ENCODE results near the gene EPS8L2.

The EPS8L2 gene

DNA sequence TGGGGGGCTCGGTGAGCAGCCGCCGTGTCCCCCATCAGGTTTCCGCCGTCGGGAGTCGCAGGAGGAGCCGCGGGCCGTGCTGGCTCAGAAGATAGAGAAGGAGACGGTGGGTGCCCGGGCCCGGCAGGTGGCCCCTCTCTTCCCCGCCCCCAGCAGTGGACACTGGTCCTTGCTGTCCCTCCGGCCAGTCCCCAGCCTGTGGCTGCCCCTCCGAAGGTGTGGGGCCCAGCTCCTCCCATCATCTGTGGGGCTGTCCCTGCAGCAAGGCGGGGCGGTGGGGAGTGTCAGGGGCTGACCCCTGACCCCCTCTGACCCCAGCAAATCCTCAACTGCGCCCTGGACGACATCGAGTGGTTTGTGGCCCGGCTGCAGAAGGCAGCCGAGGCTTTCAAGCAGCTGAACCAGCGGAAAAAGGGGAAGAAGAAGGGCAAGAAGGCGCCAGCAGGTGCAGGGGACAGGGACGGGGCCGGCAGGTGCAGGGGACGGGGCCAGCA is 15.3 kb downstream of the EPS8L2 start:
- Histone ChIP-seq H3K14ac (ENCODE audit: low read length) (no peak overlapping the region), H4K12ac (ENCODE audit: low read depth, low read length) (no peak overlapping the region), H3K4ac (ENCODE audit: low read depth, low read length) (no peak overlapping the region), H2BK12ac (ENCODE audit: low read length) (no peak overlapping the region), H3K27me3 (ENCODE audit: insufficient read depth, low read length) (no peaks in the 10 kb centered on the region), H2BK5ac (ENCODE audit: low read depth, low read length, poor library complexity) (no peak overlapping the region), H2AK5ac (ENCODE audit: low read length) (no peak overlapping the region), H2BK120ac (ENCODE audit: insufficient read depth, low read length, poor library complexity) (no peak overlapping the region), H4K8ac (ENCODE audit: low read depth, low read length) (no peak overlapping the region), H3K4me3 (ENCODE audit: low read depth, low read length) (no peak overlapping the region), H3K36me3 (ENCODE audit: control insufficient read depth in 1 of 2, insufficient read depth in 2 of 2, low read length in 2 of 2) (peaks cover 55 to 58% of the 10 kb centered on the region in 2 experiments), H3K27ac (ENCODE audit: low read depth, low read length) (no peak overlapping the region), H3K4me2 (ENCODE audit: low read length) (no peak overlapping the region), H3K79me1 (ENCODE audit: low read length) (no peaks in the 10 kb centered on the region), H2AFZ (ENCODE audit: insufficient read depth, low read length, poor library complexity) (no peak overlapping the region), H3K18ac (ENCODE audit: low read length) (no peak overlapping the region), H3K9me3 (ENCODE audit: insufficient read depth, low read depth, low read length) (no peaks in the 10 kb centered on the region), H3K9ac (ENCODE audit: low read length) (no peak overlapping the region), H3K4me1 (ENCODE audit: control insufficient read depth in 1 of 2, insufficient read depth in 2 of 2, low read length in 2 of 2) (peaks cover 0 to 3% of the 10 kb centered on the region in 2 experiments), H3K23ac (ENCODE audit: low read length) (no peak overlapping the region), H4K91ac (ENCODE audit: low read depth, low read length) (no peak overlapping the region), H3K79me2 (ENCODE audit: control insufficient read depth, insufficient read depth, low read length, poor library complexity) (no peaks in the 10 kb centered on the region)
- no peak for DNase-seq
- WGBS (ENCODE audit: extremely low coverage, insufficient coverage, insufficient read length): no CpG with 5 or more reads among the region's 28 CpGs

DNA sequence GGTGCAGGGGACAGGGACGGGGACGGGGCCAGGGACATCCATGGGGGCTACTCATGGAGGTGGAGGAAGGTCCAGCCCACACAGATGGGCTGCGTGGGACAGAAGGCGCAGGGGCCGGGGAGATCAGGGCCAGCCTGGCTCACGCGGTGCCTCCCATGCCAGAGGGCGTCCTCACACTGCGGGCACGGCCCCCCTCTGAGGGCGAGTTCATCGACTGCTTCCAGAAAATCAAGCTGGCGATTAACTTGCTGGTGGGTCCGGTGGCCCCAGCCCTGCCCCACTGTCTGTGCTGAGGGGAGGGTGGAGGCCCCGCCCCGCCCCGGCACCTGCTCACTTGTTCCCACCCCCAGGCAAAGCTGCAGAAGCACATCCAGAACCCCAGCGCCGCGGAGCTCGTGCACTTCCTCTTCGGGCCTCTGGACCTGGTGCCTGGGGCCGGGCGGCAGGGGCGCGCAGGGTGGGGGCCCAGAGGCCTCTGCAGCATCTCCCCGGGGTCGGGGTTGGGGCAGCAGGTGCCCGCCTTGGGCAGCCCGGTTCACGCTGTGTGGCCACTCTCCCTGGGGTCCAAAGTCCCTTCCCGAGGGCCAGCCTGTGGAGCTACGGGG is 15.8 kb downstream of the EPS8L2 start:
- H3K4me1 ChIP-seq (ENCODE audit: control insufficient read depth in 1 of 2, insufficient read depth in 2 of 2, low read length in 2 of 2): peaks cover 0 to 3% of the 10 kb centered on the region in 2 experiments

DNA sequence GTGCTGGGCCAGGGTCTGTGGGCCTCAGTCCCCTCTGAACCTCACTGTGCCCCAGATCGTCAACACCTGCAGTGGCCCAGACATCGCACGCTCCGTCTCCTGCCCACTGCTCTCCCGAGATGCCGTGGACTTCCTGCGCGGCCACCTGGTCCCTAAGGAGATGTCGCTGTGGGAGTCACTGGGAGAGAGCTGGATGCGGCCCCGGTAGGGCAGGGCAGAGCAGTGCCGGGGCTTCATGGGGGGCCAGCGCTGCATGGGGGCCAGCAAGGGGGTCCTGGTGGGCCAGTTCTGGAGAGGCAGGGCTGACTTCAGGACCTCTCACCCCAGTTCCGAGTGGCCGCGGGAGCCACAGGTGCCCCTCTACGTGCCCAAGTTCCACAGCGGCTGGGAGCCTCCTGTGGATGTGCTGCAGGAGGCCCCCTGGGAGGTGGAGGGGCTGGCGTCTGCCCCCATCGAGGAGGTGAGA is 16.3 kb downstream of the EPS8L2 start:
- Histone ChIP-seq H2AFZ (ENCODE audit: insufficient read depth, low read length, poor library complexity) (no peak overlapping the region), H3K18ac (ENCODE audit: low read length) (no peak overlapping the region), H4K12ac (ENCODE audit: low read depth, low read length) (no peak overlapping the region), H3K27ac (ENCODE audit: low read depth, low read length) (no peak overlapping the region), H3K36me3 (ENCODE audit: control insufficient read depth in 1 of 2, insufficient read depth in 2 of 2, low read length in 2 of 2) (peaks cover 64 to 66% of the 10 kb centered on the region in 2 experiments), H3K79me2 (ENCODE audit: control insufficient read depth, insufficient read depth, low read length, poor library complexity) (no peaks in the 10 kb centered on the region), H3K4ac (ENCODE audit: low read depth, low read length) (no peak overlapping the region), H3K23ac (ENCODE audit: low read length) (no peak overlapping the region), H3K4me1 (ENCODE audit: control insufficient read depth in 1 of 2, insufficient read depth in 2 of 2, low read length in 2 of 2) (peaks cover 0 to 3% of the 10 kb centered on the region in 2 experiments), H3K9ac (ENCODE audit: low read length) (no peak overlapping the region), H3K27me3 (ENCODE audit: insufficient read depth, low read length) (no peaks in the 10 kb centered on the region), H3K79me1 (ENCODE audit: low read length) (no peaks in the 10 kb centered on the region), H4K91ac (ENCODE audit: low read depth, low read length) (no peak overlapping the region), H3K4me3 (ENCODE audit: low read depth, low read length) (no peak overlapping the region), H2AK5ac (ENCODE audit: low read length) (no peak overlapping the region), H3K4me2 (ENCODE audit: low read length) (no peak overlapping the region), H3K14ac (ENCODE audit: low read length) (no peak overlapping the region), H2BK5ac (ENCODE audit: low read depth, low read length, poor library complexity) (no peak overlapping the region), H2BK12ac (ENCODE audit: low read length) (no peak overlapping the region), H2BK120ac (ENCODE audit: insufficient read depth, low read length, poor library complexity) (no peak overlapping the region), H3K9me3 (ENCODE audit: insufficient read depth, low read depth, low read length) (no peaks in the 10 kb centered on the region), H4K8ac (ENCODE audit: low read depth, low read length) (no peak overlapping the region)
- DNase-seq: no peak
- WGBS (ENCODE audit: extremely low coverage, insufficient coverage, insufficient read length): no CpG with 5 or more reads among the region's 20 CpGs

More for the DNA sequence above, 15.8 kb downstream of the EPS8L2 start:
- Histone ChIP-seq H2AK5ac (ENCODE audit: low read length) (no peak overlapping the region), H2BK5ac (ENCODE audit: low read depth, low read length, poor library complexity) (no peak overlapping the region), H4K8ac (ENCODE audit: low read depth, low read length) (no peak overlapping the region), H3K4ac (ENCODE audit: low read depth, low read length) (no peak overlapping the region), H3K36me3 (ENCODE audit: control insufficient read depth in 1 of 2, insufficient read depth in 2 of 2, low read length in 2 of 2) (peaks cover 61 to 62% of the 10 kb centered on the region in 2 experiments), H3K27ac (ENCODE audit: low read depth, low read length) (no peak overlapping the region), H3K14ac (ENCODE audit: low read length) (no peak overlapping the region), H3K4me3 (ENCODE audit: low read depth, low read length) (no peak overlapping the region), H3K79me2 (ENCODE audit: control insufficient read depth, insufficient read depth, low read length, poor library complexity) (no peaks in the 10 kb centered on the region), H3K27me3 (ENCODE audit: insufficient read depth, low read length) (no peaks in the 10 kb centered on the region), H4K91ac (ENCODE audit: low read depth, low read length) (no peak overlapping the region), H3K23ac (ENCODE audit: low read length) (no peak overlapping the region), H3K18ac (ENCODE audit: low read length) (no peak overlapping the region), H2BK120ac (ENCODE audit: insufficient read depth, low read length, poor library complexity) (no peak overlapping the region), H3K9ac (ENCODE audit: low read length) (no peak overlapping the region), H2AFZ (ENCODE audit: insufficient read depth, low read length, poor library complexity) (no peak overlapping the region), H3K79me1 (ENCODE audit: low read length) (no peaks in the 10 kb centered on the region), H3K4me2 (ENCODE audit: low read length) (no peak overlapping the region), H3K9me3 (ENCODE audit: insufficient read depth, low read depth, low read length) (no peaks in the 10 kb centered on the region), H2BK12ac (ENCODE audit: low read length) (no peak overlapping the region), H4K12ac (ENCODE audit: low read depth, low read length) (no peak overlapping the region)
- peak in 1 of 2 donors; percentile 20 for DNase-seq
- WGBS (ENCODE audit: extremely low coverage, insufficient coverage, insufficient read length): no CpG with 5 or more reads among the region's 33 CpGs

DNA sequence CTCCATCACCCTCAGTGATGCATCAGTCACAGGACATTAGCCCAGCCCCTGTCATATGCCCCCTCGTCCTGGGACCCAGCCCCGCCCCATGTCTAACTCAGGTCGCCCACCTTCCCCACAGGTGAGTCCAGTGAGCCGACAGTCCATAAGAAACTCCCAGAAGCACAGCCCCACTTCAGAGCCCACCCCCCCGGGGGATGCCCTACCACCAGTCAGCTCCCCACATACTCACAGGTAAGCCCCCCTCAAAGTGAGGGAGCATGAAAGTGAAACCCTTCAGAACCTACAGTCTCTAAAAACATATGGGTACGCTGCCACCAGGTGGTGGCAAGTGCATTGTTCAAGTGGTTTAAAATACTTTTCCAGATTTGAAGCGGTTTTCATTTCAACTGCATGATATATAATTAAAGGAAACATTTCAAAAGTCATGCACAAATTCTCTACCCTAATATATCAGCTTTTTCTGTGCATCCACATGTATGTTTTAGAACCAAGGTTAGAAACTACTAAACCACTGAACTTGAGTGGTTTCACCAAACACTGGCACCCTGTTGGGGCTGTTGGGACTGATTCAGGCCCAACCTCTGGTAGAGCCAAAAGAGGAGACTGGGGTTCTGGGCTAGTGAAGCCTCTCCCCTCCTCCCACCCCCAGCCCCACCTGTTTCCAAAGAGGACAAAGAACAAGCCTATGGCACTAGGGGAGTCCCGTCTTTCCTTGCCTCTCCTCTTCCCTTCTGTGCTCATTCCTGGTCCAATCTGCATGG is 17.3 kb downstream of the EPS8L2 start:
- no peaks in the 10 kb centered on the region for H3K9me3 ChIP-seq (ENCODE audit: insufficient read depth, low read depth, low read length)
- H3K4me2 ChIP-seq (ENCODE audit: low read length): no peak overlapping the region
- no peak overlapping the region for H3K23ac ChIP-seq (ENCODE audit: low read length)
- no peak overlapping the region for H3K14ac ChIP-seq (ENCODE audit: low read length)
- no peak overlapping the region for H3K4me3 ChIP-seq (ENCODE audit: low read depth, low read length)
- H3K27me3 ChIP-seq (ENCODE audit: insufficient read depth, low read length): no peaks in the 10 kb centered on the region
- no peak overlapping the region for H2BK12ac ChIP-seq (ENCODE audit: low read length)
- no peak overlapping the region for H3K27ac ChIP-seq (ENCODE audit: low read depth, low read length)
- no peak overlapping the region for H4K8ac ChIP-seq (ENCODE audit: low read depth, low read length)
- WGBS (ENCODE audit: extremely low coverage, insufficient coverage, insufficient read length): no CpG with 5 or more reads among the region's 8 CpGs
- DNase-seq: peak in 1 of 2 donors; percentile 59
- H3K4ac ChIP-seq (ENCODE audit: low read depth, low read length): no peak overlapping the region
- H2BK5ac ChIP-seq (ENCODE audit: low read depth, low read length, poor library complexity): no peak overlapping the region
- H3K36me3 ChIP-seq (ENCODE audit: control insufficient read depth in 1 of 2, insufficient read depth in 2 of 2, low read length in 2 of 2): peaks cover 65 to 66% of the 10 kb centered on the region in 2 experiments
- no peak overlapping the region for H3K9ac ChIP-seq (ENCODE audit: low read length)
- H3K4me1 ChIP-seq (ENCODE audit: control insufficient read depth in 1 of 2, insufficient read depth in 2 of 2, low read length in 2 of 2): peaks cover 2 to 8% of the 10 kb centered on the region in 2 experiments
- no peak overlapping the region for H2AK5ac ChIP-seq (ENCODE audit: low read length)
- H4K91ac ChIP-seq (ENCODE audit: low read depth, low read length): no peak overlapping the region
- H3K18ac ChIP-seq (ENCODE audit: low read length): no peak overlapping the region
- no peaks in the 10 kb centered on the region for H3K79me2 ChIP-seq (ENCODE audit: control insufficient read depth, insufficient read depth, low read length, poor library complexity)
- H3K79me1 ChIP-seq (ENCODE audit: low read length): no peaks in the 10 kb centered on the region
- no peak overlapping the region for H2BK120ac ChIP-seq (ENCODE audit: insufficient read depth, low read length, poor library complexity)
- no peak overlapping the region for H4K12ac ChIP-seq (ENCODE audit: low read depth, low read length)
- H2AFZ ChIP-seq (ENCODE audit: insufficient read depth, low read length, poor library complexity): no peak overlapping the region
